Measurements from ENCODE around the gene G3BP1. TPM values are rescaled to one million over a fixed set of nuclear protein-coding genes. Genes with fewer than 3 reads are reported as not detected.

Gene G3BP1
- total RNA-seq, 1 donor from 2014 or later, result 317 TPM

- no peaks in the 10 kb centered on the region for H3K9me3 Mint-ChIP-seq
- no peaks in the 10 kb centered on the region for H3K27me3 Mint-ChIP-seq (ENCODE audit: low read depth)
- no peak for DNase-seq (ENCODE audit: low read depth, low spot score)
- H3K4me3 Mint-ChIP-seq, result no peak overlapping the region
- no peak overlapping the region for H3K27ac Mint-ChIP-seq (ENCODE audit: unreplicated experiment)
- no peaks in the 10 kb centered on the region for H3K4me1 Mint-ChIP-seq
- TF ChIP-seq, protein P1, sequence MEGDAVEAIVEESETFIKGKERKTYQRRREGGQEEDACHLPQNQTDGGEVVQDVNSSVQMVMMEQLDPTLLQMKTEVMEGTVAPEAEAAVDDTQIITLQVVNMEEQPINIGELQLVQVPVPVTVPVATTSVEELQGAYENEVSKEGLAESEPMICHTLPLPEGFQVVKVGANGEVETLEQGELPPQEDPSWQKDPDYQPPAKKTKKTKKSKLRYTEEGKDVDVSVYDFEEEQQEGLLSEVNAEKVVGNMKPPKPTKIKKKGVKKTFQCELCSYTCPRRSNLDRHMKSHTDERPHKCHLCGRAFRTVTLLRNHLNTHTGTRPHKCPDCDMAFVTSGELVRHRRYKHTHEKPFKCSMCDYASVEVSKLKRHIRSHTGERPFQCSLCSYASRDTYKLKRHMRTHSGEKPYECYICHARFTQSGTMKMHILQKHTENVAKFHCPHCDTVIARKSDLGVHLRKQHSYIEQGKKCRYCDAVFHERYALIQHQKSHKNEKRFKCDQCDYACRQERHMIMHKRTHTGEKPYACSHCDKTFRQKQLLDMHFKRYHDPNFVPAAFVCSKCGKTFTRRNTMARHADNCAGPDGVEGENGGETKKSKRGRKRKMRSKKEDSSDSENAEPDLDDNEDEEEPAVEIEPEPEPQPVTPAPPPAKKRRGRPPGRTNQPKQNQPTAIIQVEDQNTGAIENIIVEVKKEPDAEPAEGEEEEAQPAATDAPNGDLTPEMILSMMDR (conservative IDR thresholded peaks at IDR 0.05), result no peak
- peaks cover 3% of the 10 kb centered on the region for H3K36me3 Mint-ChIP-seq (ENCODE audit: low read depth)
These were observed 20.2 kb upstream of the G3BP1 start for GRCh38 chr5:151751593-151751992.

DNA sequence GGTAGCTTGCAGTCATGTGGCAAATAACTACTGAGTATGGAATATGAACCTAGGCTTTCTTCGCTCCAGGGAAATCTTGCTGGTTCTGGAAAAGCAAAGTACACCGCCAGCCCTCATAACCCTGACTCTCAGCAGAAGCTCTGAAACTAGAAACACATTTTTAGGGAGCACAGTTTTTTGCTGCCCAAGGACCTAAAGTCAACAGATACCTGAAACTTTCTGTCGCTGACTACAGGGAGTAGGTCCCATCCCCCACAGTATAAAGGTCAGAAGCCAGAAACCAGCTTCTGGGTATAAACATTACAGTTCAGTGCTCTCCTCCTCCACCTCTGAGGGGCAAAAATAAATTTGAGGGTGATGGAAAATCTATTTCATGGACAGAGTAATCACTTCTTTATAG, 16.4 kb upstream of the G3BP1 start:
- H3K4me1 Mint-ChIP-seq, result peaks cover 23% of the 10 kb centered on the region
- no peaks in the 10 kb centered on the region for H3K9me3 Mint-ChIP-seq
- no peak overlapping the region for H3K4me3 Mint-ChIP-seq
- H3K36me3 Mint-ChIP-seq (ENCODE audit: low read depth), result peaks cover 3% of the 10 kb centered on the region
- H3K27me3 Mint-ChIP-seq (ENCODE audit: low read depth), result no peaks in the 10 kb centered on the region
- H3K27ac Mint-ChIP-seq (ENCODE audit: unreplicated experiment), result no peak overlapping the region
- TF ChIP-seq, protein P1 (conservative IDR thresholded peaks at IDR 0.05), result no peak
- no peak for DNase-seq (ENCODE audit: low read depth, low spot score)

GRCh38 chr5:151757233-151758140, 14.3 kb upstream of the G3BP1 start:
- TF ChIP-seq, protein P1 (conservative IDR thresholded peaks at IDR 0.05), result no peak
- no peaks in the 10 kb centered on the region for H3K27me3 Mint-ChIP-seq (ENCODE audit: low read depth)
- no peak for DNase-seq (ENCODE audit: low read depth, low spot score)
- peak overlapping the region; percentile 43 for H3K27ac Mint-ChIP-seq (ENCODE audit: unreplicated experiment)
- H3K4me3 Mint-ChIP-seq, result peak overlapping the region; percentile 85
- H3K36me3 Mint-ChIP-seq (ENCODE audit: low read depth), result peaks cover 3% of the 10 kb centered on the region
- H3K9me3 Mint-ChIP-seq, result no peaks in the 10 kb centered on the region
- H3K4me1 Mint-ChIP-seq, result peaks cover 23% of the 10 kb centered on the region

DNA sequence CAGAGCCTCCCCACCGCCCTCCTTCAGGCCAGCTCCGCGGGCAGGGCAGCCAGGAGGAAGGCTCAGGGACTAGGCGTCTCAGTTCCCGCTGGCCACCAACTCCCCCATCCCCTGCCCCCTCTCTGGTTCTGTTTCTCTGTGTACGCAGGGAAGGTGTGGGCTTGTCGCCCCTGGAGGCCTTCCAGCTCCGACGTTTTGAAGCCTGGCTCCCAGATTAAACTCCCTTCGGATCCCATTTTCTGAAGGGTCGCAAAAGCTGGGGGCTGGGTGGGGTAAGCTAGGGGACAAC, 13.7 kb upstream of the G3BP1 start:
- Mint-ChIP-seq H3K27ac (ENCODE audit: unreplicated experiment) (peak overlapping the region; percentile 43), H3K27me3 (ENCODE audit: low read depth) (no peaks in the 10 kb centered on the region), H3K9me3 (no peaks in the 10 kb centered on the region), H3K4me1 (peaks cover 27% of the 10 kb centered on the region), H3K36me3 (ENCODE audit: low read depth) (peaks cover 3% of the 10 kb centered on the region), H3K4me3 (peak overlapping the region; percentile 85)
- TF ChIP-seq, protein P1 (conservative IDR thresholded peaks at IDR 0.05), result no peak
- DNase-seq (ENCODE audit: low read depth, low spot score), result peak; percentile 25

GRCh38 chr5:151758430-151759241, 13.1 kb upstream of the G3BP1 start, which contains the start of gene ATOX1:
ATOX1 (minus strand) TSS chr5:151758631; CDS start chr5:151758551, 80 bp downstream.
- H3K4me3 Mint-ChIP-seq, result peak within 1 kb of the TSS; percentile 85
- TF ChIP-seq, protein P1 (conservative IDR thresholded peaks at IDR 0.05), result peak; percentile 39
- peaks cover 28% of the 10 kb centered on the region for H3K4me1 Mint-ChIP-seq
- H3K36me3 Mint-ChIP-seq (ENCODE audit: low read depth), result no peaks in the 10 kb centered on the region
- H3K27ac Mint-ChIP-seq (ENCODE audit: unreplicated experiment), result peak within 1 kb of the TSS; percentile 96
- no peaks in the 10 kb centered on the region for H3K9me3 Mint-ChIP-seq
- DNase-seq (ENCODE audit: low read depth, low spot score), result peak; percentile 86
- H3K27me3 Mint-ChIP-seq (ENCODE audit: low read depth), result no peaks in the 10 kb centered on the region
